ENCODE measurements around the gene TEX22.

Gene TEX22

DNA sequence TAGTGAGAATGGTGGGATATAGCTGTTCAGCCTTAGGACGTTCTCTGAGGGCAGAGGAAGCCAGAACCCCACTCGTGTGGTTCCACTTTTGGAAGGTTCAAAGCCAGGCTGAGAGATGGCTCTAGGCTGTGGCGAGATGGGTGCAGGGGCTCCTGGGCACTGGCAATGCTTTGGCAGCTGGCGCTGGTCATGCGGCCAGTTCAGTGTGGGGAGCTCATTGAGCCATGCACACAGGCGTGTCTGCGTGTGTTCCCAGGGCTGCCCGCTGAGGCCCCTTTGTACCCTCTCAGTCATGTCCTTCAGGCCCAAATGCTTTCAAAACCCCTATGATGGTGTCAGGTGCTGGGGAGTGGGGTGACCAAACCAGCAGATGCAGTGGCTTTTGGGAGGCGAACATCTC lies 1.7 kb downstream of the TEX22 start:
- no peak for DNase-seq (ENCODE audit: low read depth)
- no peak overlapping the region for H3K4me3 ChIP-seq (ENCODE audit: low read depth, low read length)
- TF ChIP-seq, protein P1, sequence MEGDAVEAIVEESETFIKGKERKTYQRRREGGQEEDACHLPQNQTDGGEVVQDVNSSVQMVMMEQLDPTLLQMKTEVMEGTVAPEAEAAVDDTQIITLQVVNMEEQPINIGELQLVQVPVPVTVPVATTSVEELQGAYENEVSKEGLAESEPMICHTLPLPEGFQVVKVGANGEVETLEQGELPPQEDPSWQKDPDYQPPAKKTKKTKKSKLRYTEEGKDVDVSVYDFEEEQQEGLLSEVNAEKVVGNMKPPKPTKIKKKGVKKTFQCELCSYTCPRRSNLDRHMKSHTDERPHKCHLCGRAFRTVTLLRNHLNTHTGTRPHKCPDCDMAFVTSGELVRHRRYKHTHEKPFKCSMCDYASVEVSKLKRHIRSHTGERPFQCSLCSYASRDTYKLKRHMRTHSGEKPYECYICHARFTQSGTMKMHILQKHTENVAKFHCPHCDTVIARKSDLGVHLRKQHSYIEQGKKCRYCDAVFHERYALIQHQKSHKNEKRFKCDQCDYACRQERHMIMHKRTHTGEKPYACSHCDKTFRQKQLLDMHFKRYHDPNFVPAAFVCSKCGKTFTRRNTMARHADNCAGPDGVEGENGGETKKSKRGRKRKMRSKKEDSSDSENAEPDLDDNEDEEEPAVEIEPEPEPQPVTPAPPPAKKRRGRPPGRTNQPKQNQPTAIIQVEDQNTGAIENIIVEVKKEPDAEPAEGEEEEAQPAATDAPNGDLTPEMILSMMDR (IDR thresholded peaks at IDR 0.05; ENCODE audit: insufficient read depth, low read depth, low read length, missing control alignments): no peak

DNA sequence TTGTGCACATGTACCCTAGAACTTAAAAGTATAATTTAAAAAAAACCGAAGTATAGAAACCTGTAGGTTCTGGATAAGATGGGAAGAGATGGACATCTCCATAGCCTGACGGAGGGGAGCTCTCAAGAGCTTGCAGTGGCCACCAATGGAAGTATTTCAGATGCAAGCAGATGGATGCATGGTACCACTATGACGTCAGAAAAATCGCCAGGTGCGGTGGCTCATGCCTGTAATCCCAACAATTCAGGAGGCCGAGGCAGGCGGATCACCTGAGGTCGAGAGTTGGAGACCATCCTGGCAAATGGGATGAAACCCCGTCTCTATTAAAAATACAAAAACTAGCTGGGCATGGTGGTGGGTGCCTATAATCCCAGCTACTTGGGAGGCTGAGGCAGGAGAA lies 3.4 kb downstream of the TEX22 start:
- no peak overlapping the region for H3K4me3 ChIP-seq (ENCODE audit: low read depth, low read length)
- TF ChIP-seq, protein P1 (IDR thresholded peaks at IDR 0.05; ENCODE audit: insufficient read depth, low read depth, low read length, missing control alignments): no peak
- DNase-seq (ENCODE audit: low read depth): no peak

DNA sequence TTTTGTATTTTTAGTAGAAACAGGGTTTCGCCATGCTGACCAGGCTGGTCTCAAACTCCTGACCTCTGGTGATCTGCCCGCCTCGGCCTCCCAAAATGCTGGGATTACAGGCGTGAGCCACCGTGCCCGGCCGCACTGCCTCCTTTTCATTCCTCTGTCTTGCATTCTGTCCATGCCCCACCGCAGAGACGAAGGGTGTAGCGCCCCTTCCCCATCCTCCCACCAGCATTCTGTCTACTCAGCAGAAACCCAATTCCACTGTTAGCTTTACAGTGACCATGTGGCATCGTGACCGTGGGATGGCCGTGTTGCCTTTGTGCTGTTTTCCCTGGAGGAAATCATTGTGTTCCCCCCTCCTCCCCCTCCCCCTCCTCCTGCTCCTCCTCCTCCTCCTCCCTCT lies 10.3 kb downstream of the TEX22 start:
- no peak for DNase-seq (ENCODE audit: low read depth)
- no peak overlapping the region for H3K4me3 ChIP-seq (ENCODE audit: low read depth, low read length)
- TF ChIP-seq, protein P1 (IDR thresholded peaks at IDR 0.05; ENCODE audit: insufficient read depth, low read depth, low read length, missing control alignments): no peak

DNA sequence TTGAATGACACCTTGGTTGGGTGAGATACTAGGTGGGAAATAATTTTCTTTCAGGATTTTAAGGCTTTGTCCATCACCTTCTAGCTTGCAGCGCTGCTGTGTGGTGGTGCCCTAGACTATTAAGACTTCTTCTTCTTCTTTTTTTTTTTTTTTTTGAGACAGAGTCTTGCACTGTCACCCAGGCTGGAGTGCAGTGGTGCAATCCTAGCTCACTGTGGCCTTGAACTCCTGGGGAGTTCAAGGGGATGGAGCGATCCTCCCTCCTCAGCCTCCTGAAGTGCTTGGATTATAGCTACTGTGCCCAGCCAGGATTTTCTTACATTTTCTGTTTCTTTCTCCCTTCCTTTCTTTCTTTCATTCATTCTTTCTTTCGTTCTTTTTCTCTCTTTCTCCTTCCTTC lies 11.0 kb downstream of the TEX22 start:
- DNase-seq (ENCODE audit: low read depth): no peak
- no peak overlapping the region for H3K4me3 ChIP-seq (ENCODE audit: low read depth, low read length)
- TF ChIP-seq, protein P1 (IDR thresholded peaks at IDR 0.05; ENCODE audit: insufficient read depth, low read depth, low read length, missing control alignments): no peak

DNA sequence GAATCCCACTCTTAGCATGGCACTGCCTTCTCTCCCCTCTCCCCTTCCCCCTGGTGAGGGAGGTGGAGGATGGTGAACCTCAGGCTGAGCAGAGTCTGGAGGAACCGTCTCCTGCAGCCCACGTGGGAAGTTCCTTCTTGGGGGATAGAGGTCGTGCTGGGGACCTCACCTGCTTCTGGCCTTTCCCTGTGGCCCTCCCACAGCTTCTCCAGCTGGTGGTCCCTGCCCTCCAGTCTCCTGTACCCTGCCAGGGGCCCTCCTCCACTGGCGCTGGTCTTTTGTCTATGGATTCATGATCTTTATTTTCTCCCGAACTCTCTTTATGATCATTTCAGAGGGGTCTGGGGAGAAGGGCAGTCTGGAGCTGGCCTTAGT lies 12.3 kb downstream of the TEX22 start:
- no peak overlapping the region for H3K4me3 ChIP-seq (ENCODE audit: low read depth, low read length)
- DNase-seq (ENCODE audit: low read depth): no peak
- TF ChIP-seq, protein P1 (IDR thresholded peaks at IDR 0.05; ENCODE audit: insufficient read depth, low read depth, low read length, missing control alignments): no peak

DNA sequence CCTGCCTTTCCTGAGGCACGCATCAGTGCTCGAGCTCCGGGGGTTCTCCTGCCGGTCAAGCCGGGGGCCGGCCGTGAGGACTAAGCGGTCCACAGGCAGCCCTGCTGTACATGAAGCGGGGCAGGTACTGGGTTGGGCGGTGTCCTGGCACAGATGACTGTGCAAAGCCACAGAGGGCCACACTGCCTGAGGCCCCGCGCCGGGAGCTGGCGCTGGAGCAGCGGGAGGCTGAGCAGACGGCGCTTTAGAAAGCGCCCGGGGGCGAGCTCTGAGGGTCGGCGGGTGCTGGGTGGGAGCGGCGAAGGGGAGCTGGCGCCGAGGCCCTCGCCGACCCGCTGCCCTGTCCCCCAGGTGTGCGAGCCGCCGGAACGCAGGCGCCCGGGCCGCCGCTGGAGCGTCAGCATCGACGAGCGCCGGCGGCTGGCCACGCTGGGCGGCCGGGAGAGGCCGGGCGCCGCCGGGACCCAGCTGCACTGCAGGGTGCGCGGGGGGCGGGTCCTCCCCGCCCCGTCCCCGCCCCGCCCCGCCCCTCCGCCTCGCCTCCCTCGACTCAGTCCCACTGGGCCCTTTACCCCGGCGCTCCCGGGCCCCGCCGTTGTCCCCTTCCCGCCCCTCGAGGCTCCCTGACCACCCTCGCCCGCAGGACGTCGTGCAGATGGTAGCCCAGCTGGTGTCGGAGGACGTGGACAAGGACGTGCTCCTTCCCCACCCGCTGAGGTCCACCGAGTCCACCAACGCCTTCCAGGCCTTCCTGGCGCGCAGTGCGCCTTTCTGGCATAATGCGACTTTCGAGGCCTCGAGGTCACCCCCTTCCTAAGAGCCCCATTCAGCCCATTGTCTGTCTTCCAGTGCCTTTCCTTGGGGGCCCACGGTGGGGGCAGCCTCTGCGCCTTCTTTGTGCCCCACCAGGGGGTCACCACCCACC lies 12.9 kb downstream of the TEX22 start:
- H3K4me3 ChIP-seq (ENCODE audit: low read depth, low read length): no peak overlapping the region
- TF ChIP-seq, protein P1 (IDR thresholded peaks at IDR 0.05; ENCODE audit: insufficient read depth, low read depth, low read length, missing control alignments): no peak
- DNase-seq (ENCODE audit: low read depth): no peak

Measured in GM12865 (cell line).